ENCODE measurements around the gene ATXN3.

- no peak for TF ChIP-seq TAF1 (IDR thresholded peaks at IDR 0.05; ENCODE audit: low read depth, low read length)
- TF ChIP-seq POLR2A (IDR thresholded peaks at IDR 0.05; ENCODE audit: low read depth, low read length): no peak
- no peak for TF ChIP-seq POLR2AphosphoS5 (IDR thresholded peaks at IDR 0.05; ENCODE audit: low read depth, low read length)
- no peak for TF ChIP-seq SPI1 (IDR thresholded peaks at IDR 0.05; ENCODE audit: low read depth, low read length)
- TF ChIP-seq POU2F2 (IDR thresholded peaks at IDR 0.05; ENCODE audit: low read depth, low read length): no peak
Measured at GRCh38 chr14:92144708-92145107, 38.3 kb upstream of the ATXN3 start.
